Lower leg skin (tissue), 4 donors: Measurements from ENCODE around the gene COL8A1. TPM values are rescaled to one million over a fixed set of nuclear protein-coding genes. Genes with fewer than 3 reads are reported as not detected.

Experiments
- DNase-seq, 2 donors: peaks; one replicate each; pipeline ENCODE4 v3.0.0-alpha.2; 2019; ENCODE audit warnings: low spot score in 2 of 2
- H3K4me3 ChIP-seq: fragments of 200-600 bp; sonication (generic); 2 replicates; pipeline ENCODE4 v1.5.1; 2017; ENCODE audit warnings: mild to moderate bottlenecking, low read depth; ENCODE audit not compliant: poor library complexity, severe bottlenecking
- CTCF ChIP-seq, 3 donors: fragments of 450-650 bp; IDR thresholded peaks; one replicate each; pipeline ENCODE4 v1.5.1; 2016; ENCODE audit warnings: antibody characterized with exemption in 3 of 3, mild to moderate bottlenecking in 3 of 3, moderate library complexity in 2 of 3
- POLR2A ChIP-seq, 2 donors: fragments of 450-650 bp; IDR thresholded peaks; one replicate each; pipeline ENCODE4 v1.6.1; 2016 to 2017; ENCODE audit warnings: antibody characterized with exemption in 2 of 2, mild to moderate bottlenecking in 1 of 2, moderate library complexity in 1 of 2
- WGBS, 2 donors: methylation state at CpG; one replicate each; pipeline ENCODE4 v1.1.5; 2018; 5-methylcytosine and 5-hydroxymethylcytosine counted together
- intact Hi-C: fragments of 100-400 bp; cut with DNase I; formaldehyde crosslinking; loops from one replicate; pipeline ENCODE4 v1.15.0; 2023; ENCODE audit warnings: low total_unique reads
- total RNA-seq, 4 donors: library from RNA; depleted of rRNA; stranded (reverse); fragments of >200 nt; gene quantifications; one replicate each; pipeline ENCODE4 v1.1.0, GENCODE V29; 2016

Gene COL8A1
- total RNA-seq, 4 donors from 2014 or later, result 5.0 to 11.5 (median 7.2) TPM

- no peak for TF ChIP-seq POLR2A (IDR thresholded peaks at IDR 0.05)
- intact Hi-C loops, result no loop called here
- 93 to 96% methylated on average over 3 of the region's 3 CpGs for WGBS, 2 donors
- DNase-seq, result no peak
- H3K4me3 ChIP-seq, result no peak overlapping the region
These were observed 133.8 kb downstream of the COL8A1 start for GRCh38 chr3:99772171-99772570.

GRCh38 chr3:99772671-99773070 lies 134.3 kb downstream of the COL8A1 start:
- intact Hi-C loops, result no loop called here
- 64 to 89% methylated on average over 1 of the region's 1 CpG for WGBS, 2 donors
- TF ChIP-seq CTCF (IDR thresholded peaks at IDR 0.05) (no peak), POLR2A (IDR thresholded peaks at IDR 0.05) (no peak)
- no peak for DNase-seq
- no peak overlapping the region for H3K4me3 ChIP-seq

DNA sequence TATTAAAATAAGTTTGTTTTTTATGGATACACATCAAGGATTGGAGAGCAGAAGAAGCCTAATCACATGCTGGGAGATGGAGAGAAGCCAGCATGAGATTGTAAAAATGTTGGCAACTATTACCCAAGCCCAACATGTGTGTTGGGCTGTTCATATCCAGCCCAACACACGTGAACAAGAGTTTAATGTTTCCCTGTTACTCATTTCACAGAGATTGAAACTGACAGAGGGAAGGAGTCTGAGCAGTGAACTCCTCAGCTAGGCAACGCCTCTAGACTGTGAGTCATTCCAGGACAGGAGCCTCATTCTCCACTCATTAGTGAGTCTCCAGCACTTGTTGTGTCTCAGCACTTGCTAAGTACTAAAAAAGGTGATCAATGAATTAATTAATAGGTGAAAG lies 136.1 kb downstream of the COL8A1 start:
- intact Hi-C loops, result no loop called here
- TF ChIP-seq POLR2A (IDR thresholded peaks at IDR 0.05) (no peak), CTCF (IDR thresholded peaks at IDR 0.05) (no peak)
- no peak overlapping the region for H3K4me3 ChIP-seq
- WGBS, 2 donors, result 14 to 18% methylated on average over 2 of the region's 2 CpGs
- DNase-seq, result no peak

- DNase-seq, result no peak
- TF ChIP-seq CTCF (IDR thresholded peaks at IDR 0.05), result no peak
- TF ChIP-seq POLR2A (IDR thresholded peaks at IDR 0.05), result no peak
- 63 to 68% methylated on average over 5 of the region's 5 CpGs for WGBS, 2 donors
- H3K4me3 ChIP-seq, result no peak overlapping the region
- intact Hi-C loops, result no loop called here
These were observed 138.3 kb downstream of the COL8A1 start for GRCh38 chr3:99776516-99777209.

DNA sequence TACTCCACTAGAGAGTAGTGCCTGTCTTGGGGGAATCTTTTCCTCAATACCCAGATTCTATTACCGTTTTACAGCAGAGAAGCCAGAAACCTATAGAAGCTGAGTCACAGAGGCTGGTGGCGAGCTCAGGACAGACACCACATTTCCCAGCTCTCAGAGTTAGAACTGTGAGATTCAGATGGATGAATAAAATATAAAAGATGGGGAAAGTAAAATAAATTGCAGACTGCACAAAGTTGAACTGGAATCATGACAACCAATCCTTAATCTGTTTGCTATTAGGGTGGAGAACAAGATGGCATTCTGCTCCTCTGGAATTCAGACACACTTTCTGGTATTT lies 138.8 kb downstream of the COL8A1 start:
- intact Hi-C loops, result no loop called here
- WGBS, 2 donors, result 65 to 75% methylated on average over 2 of the region's 2 CpGs

GRCh38 chr3:99777708-99778107 lies 139.3 kb downstream of the COL8A1 start:
- intact Hi-C loops, result no loop called here
- no peak for DNase-seq
- no peak overlapping the region for H3K4me3 ChIP-seq
- TF ChIP-seq CTCF (IDR thresholded peaks at IDR 0.05) (no peak), POLR2A (IDR thresholded peaks at IDR 0.05) (no peak)
- 72 to 78% methylated on average over 2 of the region's 2 CpGs for WGBS, 2 donors

More for the DNA sequence above, 138.8 kb downstream of the COL8A1 start:
- H3K4me3 ChIP-seq, result no peak overlapping the region
- TF ChIP-seq CTCF (IDR thresholded peaks at IDR 0.05) (no peak), POLR2A (IDR thresholded peaks at IDR 0.05) (no peak)
- no peak for DNase-seq
